ENCODE data around the gene GUCY1A2.
"Not testable (repeated sequence)": the region's sequence is repeated elsewhere in the genome, so short reads cannot be mapped to it uniquely, and the experiment has no call there.

Gene GUCY1A2

GRCh38 chr11:106813806-106814205 is 204.5 kb downstream of the GUCY1A2 start:
- DNase-seq (ENCODE audit: low read depth) = no peak
- H3K4me3 ChIP-seq (ENCODE audit: low read depth, low read length) = no peak overlapping the region
- no peak for TF ChIP-seq CTCF (IDR thresholded peaks at IDR 0.05; ENCODE audit: low read depth, low read length, missing control alignments)

- DNase-seq (ENCODE audit: low read depth) = no peak
- TF ChIP-seq CTCF (IDR thresholded peaks at IDR 0.05; ENCODE audit: low read depth, low read length, missing control alignments) = no peak
- H3K4me3 ChIP-seq (ENCODE audit: low read depth, low read length) = no peak overlapping the region
These were observed 224.2 kb downstream of the GUCY1A2 start for GRCh38 chr11:106794058-106794457.

GRCh38 chr11:106789406-106789805 is 228.9 kb downstream of the GUCY1A2 start:
- DNase-seq (ENCODE audit: low read depth) = no peak
- TF ChIP-seq CTCF (IDR thresholded peaks at IDR 0.05; ENCODE audit: low read depth, low read length, missing control alignments) = no peak
- H3K4me3 ChIP-seq (ENCODE audit: low read depth, low read length) = no peak overlapping the region

- no peak overlapping the region for H3K4me3 ChIP-seq (ENCODE audit: low read depth, low read length)
- no peak for DNase-seq (ENCODE audit: low read depth)
- TF ChIP-seq CTCF (IDR thresholded peaks at IDR 0.05; ENCODE audit: low read depth, low read length, missing control alignments) = no peak
These were observed 230.8 kb downstream of the GUCY1A2 start for GRCh38 chr11:106787454-106787853.

- H3K4me3 ChIP-seq (ENCODE audit: low read depth, low read length) = no peak overlapping the region
- no peak for TF ChIP-seq CTCF (IDR thresholded peaks at IDR 0.05; ENCODE audit: low read depth, low read length, missing control alignments)
- no peak for DNase-seq (ENCODE audit: low read depth)
These were observed 232.2 kb downstream of the GUCY1A2 start for GRCh38 chr11:106785913-106786650.

GRCh38 chr11:106777302-106777701 is 241.0 kb downstream of the GUCY1A2 start:
- not testable (repeated sequence) for H3K4me3 ChIP-seq (ENCODE audit: low read depth, low read length); DNase-seq (ENCODE audit: low read depth)

- no peak for DNase-seq (ENCODE audit: low read depth)
- TF ChIP-seq CTCF (IDR thresholded peaks at IDR 0.05; ENCODE audit: low read depth, low read length, missing control alignments) = no peak
- no peak overlapping the region for H3K4me3 ChIP-seq (ENCODE audit: low read depth, low read length)
These were observed 247.7 kb downstream of the GUCY1A2 start for GRCh38 chr11:106770489-106771085.
